ENCODE data around the gene VSX1. TPM values are rescaled to one million over a fixed set of nuclear protein-coding genes. Genes with fewer than 3 reads are reported as not detected.

The VSX1 gene
- polyA plus RNA-seq, 1 donor from 2014 or later: not detected

Other genes with a start within 250 kb of the VSX1 start
- 22.8 TPM for gene CST7, start 132.9 kb downstream of the VSX1 start, polyA plus RNA-seq
- 42.0 TPM for gene APMAP, start 89.4 kb downstream of the VSX1 start, polyA plus RNA-seq
- 59.8 TPM for gene ACSS1, start 24.0 kb downstream of the VSX1 start, polyA plus RNA-seq
- 26.9 TPM for gene ENTPD6, start 113.6 kb upstream of the VSX1 start, polyA plus RNA-seq
- 27.6 TPM for gene PYGB, start 165.9 kb upstream of the VSX1 start, polyA plus RNA-seq

All from IgD-negative memory B cell (primary cell).